Heart left ventricle (tissue), 16 donors: ENCODE measurements around the gene CEP89. TPM values are rescaled to one million over a fixed set of nuclear protein-coding genes. Genes with fewer than 3 reads are reported as not detected.

Experiments
- ATAC-seq, 4 donors: fragments of 200-7000 bp; cut with Tn5 transposase; one replicate each; pipeline ENCODE4 v1.9.1; 2020 to 2022; ENCODE audit warnings: moderate library complexity in 4 of 4, mild to moderate bottlenecking in 3 of 4, moderate number of reproducible peaks in 1 of 4
- DNase-seq, 5 donors: peaks; one replicate each; pipeline ENCODE4 v3.0.0-alpha.2; 2020
- H3K27ac ChIP-seq, 12 donors: fragments of 200-600 bp; sonication (generic) in 4 of 12; one replicate each; pipeline versions ENCODE4 v1.5.0 to v1.8.0; 2016 to 2022; ENCODE audit warnings: mild to moderate bottlenecking in 2 of 12
- H3K27me3 ChIP-seq, 9 donors: fragments of 200-600 bp; sonication (generic) in 2 of 9; one replicate each; pipeline versions ENCODE4 v1.5.1 to v1.8.0; 2016 to 2022; ENCODE audit warnings: mild to moderate bottlenecking in 3 of 9
- H3K36me3 ChIP-seq, 9 donors: fragments of 200-600 bp; sonication (generic) in 2 of 9; one replicate each; pipeline versions ENCODE4 v1.5.0 to v1.8.0; 2018 to 2022; ENCODE audit warnings: mild to moderate bottlenecking in 2 of 9
- H3K4me1 ChIP-seq, 12 donors: fragments of 200-600 bp; sonication (generic) in 4 of 12; one replicate each; pipeline versions ENCODE4 v1.5.0 to v1.8.0; 2016 to 2022; ENCODE audit warnings: mild to moderate bottlenecking in 3 of 12
- H3K4me3 ChIP-seq, 12 donors: fragments of 200-600 bp; sonication (generic) in 4 of 12; one replicate each; pipeline versions ENCODE4 v1.5.0 to v1.8.0; 2017 to 2022; ENCODE audit warnings: mild to moderate bottlenecking in 9 of 12, moderate library complexity in 4 of 12
- H3K9me3 ChIP-seq, 12 donors: fragments of 200-600 bp; sonication (generic) in 4 of 12; one replicate each; pipeline versions ENCODE4 v1.5.0 to v1.8.0; 2016 to 2022; ENCODE audit warnings: mild to moderate bottlenecking in 1 of 12
- CTCF ChIP-seq, 12 donors: fragments of 200-600 bp; sonication (generic) in 4 of 12; IDR thresholded peaks; one replicate each; pipeline versions ENCODE4 v1.5.0 to v1.8.0; 2018 to 2022; ENCODE audit warnings: antibody characterized with exemption in 12 of 12, mild to moderate bottlenecking in 5 of 12
- POLR2A ChIP-seq, 2 donors: fragments of 450-650 bp; IDR thresholded peaks; one replicate each; pipeline ENCODE4 v1.6.1; 2017; ENCODE audit warnings: antibody characterized with exemption in 2 of 2, mild to moderate bottlenecking in 2 of 2, moderate library complexity in 2 of 2
- WGBS, 4 donors: extraction: QIAGEN DNeasy Blood & Tissue Kit in 2 of 4; methylation state at CpG; one replicate each; pipeline versions ENCODE4 v1.1.5 to v1.1.7; 2013 to 2018; 5-methylcytosine and 5-hydroxymethylcytosine counted together
- intact Hi-C, 10 donors: fragments of 100-400 bp; cut with DNase I; formaldehyde crosslinking; loops; one replicate each; pipeline versions ENCODE4 v1.11.1 to v1.14.2; 2022
- polyA plus RNA-seq, 2 donors: library from polyadenylated mRNA; stranded (reverse); fragments of 200-250 nt; gene quantifications; one replicate each; pipeline ENCODE4 v1.2.3, GENCODE V29; 2013
- total RNA-seq, 9 donors: library from RNA; depleted of rRNA in 2 of 9; stranded (reverse); fragments of >200 nt in 2 of 9; fragmentation: NEBNext Ultra II Directional in 3 of 9; extraction: Animal tissue kit (Norgen Biotek cat#: 25700) in 3 of 9; gene quantifications; one replicate each; pipeline versions ENCODE4 v1.1.0 to v1.2.4, GENCODE V29; 2016 to 2023
- donor health status: ischemic (EF 13 %, LVEDD 7.1; RV severe dilation, severe dysfunction).
- donor health status: healthy with polysubstance abuse.
- donor health status: DM: no; HTN: yes; CAD: no.
- donor health status: DM: no; HTN: no; CAD: no.
- donor health status: ischemic (EF 25% LVEDD 6.9; RV normal size, moderate dysfunction).
- donor health status: ischemic (EF 25% LVEDD 5.7; RV mildly dilated, moderate dysfunction).
- donor health status: healthy.
- donor health status: DM: yes; HTN: yes; CAD: no.
- donor health status: ischemic (EF 35%, LVEDD 5.7; RV mildly dilated, moderate dysfunction).
- donor health status: nonischemic (EF 11% LVEDD 7.7; RV severe dilation, severe dysfunction).
- donor health status: DM: yes; HTN: yes; CAD: no.
- donor health status: PGD.
- donor health status: ischemic (EF 29% LVEDD 5.4; RV normal size, mild dysfunction).
- donor health status: nonischemic (EF 23%, LVEDD 6.1; RV moderate dilation, normal function).

CEP89 gene
- total and polyA plus RNA-seq, 11 donors, result 5.4 to 16.0 (median 12.0) TPM

- 84 to 96% (median 94%) methylated on average over 4 of the region's 4 CpGs for WGBS, 4 donors
- H3K27me3 ChIP-seq, result no peaks in the 10 kb centered on the region
- peaks cover 0 to 78% (median 51%) of the 10 kb centered on the region in 9 donors for H3K36me3 ChIP-seq
- peaks cover 0 to 3% (median 0%) of the 10 kb centered on the region in 12 donors for H3K9me3 ChIP-seq
- no peak for DNase-seq
- no peak for ATAC-seq
- no peaks in the 10 kb centered on the region for H3K4me1 ChIP-seq
- intact Hi-C loops, result no loop called here
- no peak for TF ChIP-seq POLR2A (IDR thresholded peaks at IDR 0.05)
- no peak for TF ChIP-seq CTCF (IDR thresholded peaks at IDR 0.05)
- no peak overlapping the region for H3K27ac ChIP-seq
- H3K4me3 ChIP-seq, result no peak overlapping the region
Measured at GRCh38 chr19:32911467-32911866, 60.3 kb downstream of the CEP89 start.

DNA sequence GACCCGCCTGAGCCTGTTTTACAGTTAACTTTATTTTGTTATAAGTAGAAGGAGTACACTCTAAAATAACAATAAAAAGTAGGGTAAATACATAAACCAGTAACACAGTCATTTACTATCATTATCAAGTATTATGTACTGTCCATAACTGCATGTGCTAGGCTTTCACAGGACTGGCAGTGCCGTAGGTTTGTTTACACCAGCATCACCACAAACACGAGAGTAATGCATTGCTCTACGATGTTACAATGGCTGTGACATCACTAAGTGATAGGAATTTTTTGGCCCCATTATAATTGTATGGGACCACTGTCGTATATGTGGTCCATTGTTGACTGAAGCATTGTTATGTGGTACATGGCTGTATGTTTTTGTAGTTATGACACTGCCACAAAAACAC is 60.9 kb downstream of the CEP89 start:
- H3K36me3 ChIP-seq, result peaks cover 0 to 73% (median 45%) of the 10 kb centered on the region in 9 donors
- 85 to 96% (median 95%) methylated on average over 5 of the region's 5 CpGs for WGBS, 4 donors
- ATAC-seq (no peak), DNase-seq (no peak)
- TF ChIP-seq POLR2A (IDR thresholded peaks at IDR 0.05), result no peak
- no peak for TF ChIP-seq CTCF (IDR thresholded peaks at IDR 0.05)
- peaks cover 0 to 9% (median under 1%) of the 10 kb centered on the region in 12 donors for H3K9me3 ChIP-seq
- intact Hi-C loops, result no loop called here
- H3K4me1 ChIP-seq, result no peaks in the 10 kb centered on the region
- H3K27me3 ChIP-seq, result no peaks in the 10 kb centered on the region
- H3K27ac ChIP-seq, result no peak overlapping the region
- no peak overlapping the region for H3K4me3 ChIP-seq

- Histone ChIP-seq H3K9me3 (peaks cover 0 to 17% (median 5%) of the 10 kb centered on the region in 12 donors), H3K4me3 (no peak overlapping the region), H3K27me3 (no peaks in the 10 kb centered on the region), H3K36me3 (peaks cover 0 to 74% (median 43%) of the 10 kb centered on the region in 9 donors), H3K4me1 (no peaks in the 10 kb centered on the region), H3K27ac (no peak overlapping the region)
- intact Hi-C loops, result no loop called here
- WGBS, 4 donors, result 95 to 99% (median 96%) methylated on average over 5 of the region's 5 CpGs
- ATAC-seq (no peak), DNase-seq (no peak)
- TF ChIP-seq POLR2A (IDR thresholded peaks at IDR 0.05) (no peak), CTCF (IDR thresholded peaks at IDR 0.05) (no peak)
Measured at GRCh38 chr19:32910094-32910493, 61.7 kb downstream of the CEP89 start.

- Histone ChIP-seq H3K27me3 (no peaks in the 10 kb centered on the region), H3K4me1 (no peaks in the 10 kb centered on the region), H3K4me3 (no peak overlapping the region), H3K27ac (no peak overlapping the region), H3K36me3 (peaks cover 0 to 70% (median 34%) of the 10 kb centered on the region in 9 donors), H3K9me3 (peaks cover 0 to 20% (median 6%) of the 10 kb centered on the region in 12 donors)
- intact Hi-C loops, result no loop called here
- DNase-seq, result no peak
- no peak for ATAC-seq
- TF ChIP-seq POLR2A (IDR thresholded peaks at IDR 0.05) (no peak), CTCF (IDR thresholded peaks at IDR 0.05) (no peak)
Measured at GRCh38 chr19:32909257-32909656, 62.5 kb downstream of the CEP89 start.
